OCI-LY7 (cell line): ENCODE data around the gene UFL1. TPM values are rescaled to one million over a fixed set of nuclear protein-coding genes. Genes with fewer than 3 reads are reported as not detected.

ENCODE experiments used
- BruUV-seq: library from RNA; stranded (reverse); fragments of 400-500 nt; replicated peaks from 2 replicates; lab custom pipeline; 2021; lab: Mats Ljungman, UMichigan
- CTCF ChIA-PET: fragments of 300-600 bp; sonication (Branson Sonifier 250); formaldehyde crosslinking; loops from one replicate; lab custom pipeline; 2022; ENCODE audit warnings: antibody characterized with exemption; ENCODE audit not compliant: unreplicated experiment; lab: Charles Lee
- POLR2A ChIA-PET: fragments of 300-600 bp; sonication (Branson Sonifier 250); formaldehyde crosslinking; loops from one replicate; lab custom pipeline; 2022; ENCODE audit warnings: antibody characterized with exemption; lab: Charles Lee
- DNase-seq: peaks from one replicate; pipeline ENCODE4 v3.0.0-alpha.2; 2015; ENCODE audit warnings: low spot score
- H2AFZ ChIP-seq: fragments of 200-600 bp; sonication (generic), shearing (Covaris generic); 2 replicates; pipeline ENCODE4 v1.6.1; 2014; ENCODE audit warnings: mild to moderate bottlenecking, antibody characterized with exemption, low read length, moderate library complexity
- H3K27ac ChIP-seq: fragments of 200-600 bp; sonication (generic); 2 replicates; pipeline ENCODE4 v1.5.1; 2014; ENCODE audit warnings: mixed run types, low read depth, mild to moderate bottlenecking, moderate library complexity, low read length, inconsistent platforms; ENCODE audit not compliant: poor library complexity, severe bottlenecking
- H3K36me3 ChIP-seq: fragments of 200-600 bp; sonication (generic); 2 replicates; pipeline ENCODE4 v1.6.1; 2014; ENCODE audit warnings: mild to moderate bottlenecking, antibody characterized with exemption, low read length, moderate library complexity, mixed read lengths; ENCODE audit not compliant: insufficient read depth
- H3K4me1 ChIP-seq: fragments of 200-600 bp; sonication (generic); 2 replicates; pipeline ENCODE4 v1.5.1; 2014; ENCODE audit warnings: mild to moderate bottlenecking, low read length; ENCODE audit not compliant: insufficient read depth, poor library complexity, severe bottlenecking
- H3K4me2 ChIP-seq: fragments of 200-600 bp; sonication (generic); 2 replicates; pipeline ENCODE4 v1.6.1; 2014; ENCODE audit warnings: mild to moderate bottlenecking, low read length
- H3K4me3 ChIP-seq: fragments of 200-600 bp; sonication (generic); 2 replicates; pipeline ENCODE4 v1.5.1; 2014; ENCODE audit warnings: mild to moderate bottlenecking, low read depth, low read length; ENCODE audit not compliant: poor library complexity, severe bottlenecking
- H3K79me2 ChIP-seq: fragments of 200-600 bp; sonication (generic); 2 replicates; pipeline ENCODE4 v1.6.1; 2016; ENCODE audit warnings: low read depth, mild to moderate bottlenecking, low read length, moderate library complexity, mixed read lengths; ENCODE audit not compliant: insufficient read depth
- H3K9me2 ChIP-seq: fragments of 200-600 bp; sonication (generic); 2 replicates; pipeline ENCODE4 v1.6.1; 2016; ENCODE audit warnings: mild to moderate bottlenecking, low read length, mixed read lengths; ENCODE audit not compliant: insufficient read depth
- H3K9me3 ChIP-seq: fragments of 200-600 bp; sonication (generic); 2 replicates; pipeline ENCODE4 v1.6.1; 2014; ENCODE audit warnings: mild to moderate bottlenecking, mixed run types, low read length, mixed read lengths
- H4K20me1 ChIP-seq: fragments of 200-600 bp; sonication (generic); 2 replicates; pipeline ENCODE4 v1.6.1; 2014; ENCODE audit warnings: mild to moderate bottlenecking, antibody characterized with exemption, low read length, moderate library complexity, mixed read lengths; ENCODE audit not compliant: insufficient read depth
- CTCF ChIP-seq: fragments of 200-600 bp; sonication (generic); conservative IDR thresholded peaks from 2 replicates; pipeline ENCODE4 v1.5.1; 2014; ENCODE audit warnings: mild to moderate bottlenecking, antibody characterized with exemption, low read length, moderate library complexity, mixed read lengths
- EZH2phosphoT487 ChIP-seq: fragments of 200-600 bp; sonication (generic); IDR thresholded peaks from 2 replicates; pipeline ENCODE4 v1.6.1; 2018; ENCODE audit warnings: low read depth, borderline replicate concordance, mild to moderate bottlenecking, mixed run types, antibody characterized with exemption, low read length, moderate library complexity, mixed read lengths
- intact Hi-C: fragments of 100-400 bp; cut with micrococcal nuclease; formaldehyde crosslinking; loops from one replicate; pipeline ENCODE4 v1.10.0; 2022; ENCODE audit not compliant: unreplicated experiment
- total RNA-seq, 2 experiments: library from RNA; depleted of rRNA in 1 of 2; stranded (reverse); fragments of >200 nt in 1 of 2; shearing (Covaris generic) in 1 of 2; gene quantifications; 2 replicates each; pipeline ENCODE4 v1.2.3, GENCODE V29; 2014 to 2022

The UFL1 gene
- total RNA-seq, 2 experiments from 2014 or later, result 14.1 to 38.0 TPM

- no peak for DNase-seq
- no peak overlapping the region for H2AFZ ChIP-seq
- intact Hi-C loops, result no loop called here
- H3K27ac ChIP-seq, result no peak overlapping the region
- TF ChIP-seq EZH2phosphoT487, result no peak
- TF ChIP-seq CTCF, result no peak
- no peaks in the 10 kb centered on the region for H3K9me2 ChIP-seq
- no peaks in the 10 kb centered on the region for H4K20me1 ChIP-seq
- H3K4me2 ChIP-seq, result no peak overlapping the region
- H3K4me3 ChIP-seq, result no peak overlapping the region
- H3K79me2 ChIP-seq, result no peaks in the 10 kb centered on the region
- POLR2A ChIA-PET, result interaction anchor here (0.6 to 1.5 kb wide), 4 partner anchors 14 to 38 kb away, joined by 4 to 6 read pairs (median 6); no protein-coding TSS in a partner anchor
- no TSS peak for BruUV-seq
- no peaks in the 10 kb centered on the region for H3K4me1 ChIP-seq
- CTCF ChIA-PET, result no interaction called here
- H3K36me3 ChIP-seq, result no peaks in the 10 kb centered on the region
- H3K9me3 ChIP-seq, result no peaks in the 10 kb centered on the region
Observed at GRCh38 chr6:96582436-96582835, 60.8 kb downstream of the UFL1 start.

GRCh38 chr6:96604420-96604819 lies 82.8 kb downstream of the UFL1 start:
- no peaks in the 10 kb centered on the region for H3K9me2 ChIP-seq
- BruUV-seq, result no TSS peak
- ChIA-PET CTCF (no interaction called here), POLR2A (interaction anchor here (0.7 to 1.3 kb wide), 3 partner anchors 9 to 81 kb away, joined by 3 to 5 read pairs (median 3); no protein-coding TSS in a partner anchor)
- H3K79me2 ChIP-seq, result no peaks in the 10 kb centered on the region
- intact Hi-C loops, result no loop called here
- peaks cover 12% of the 10 kb centered on the region for H3K4me1 ChIP-seq
- TF ChIP-seq EZH2phosphoT487 (no peak), CTCF (no peak)
- H2AFZ ChIP-seq, result no peak overlapping the region
- H3K36me3 ChIP-seq, result no peaks in the 10 kb centered on the region
- H3K9me3 ChIP-seq, result no peaks in the 10 kb centered on the region
- no peak overlapping the region for H3K4me3 ChIP-seq
- no peaks in the 10 kb centered on the region for H4K20me1 ChIP-seq
- no peak for DNase-seq
- no peak overlapping the region for H3K4me2 ChIP-seq
- no peak overlapping the region for H3K27ac ChIP-seq

Other genes with a start within 250 kb of the UFL1 start
- not detected in 2 replicates for gene FHL5, start 41.3 kb downstream of the UFL1 start, total RNA-seq (2014; rRNA removed; shearing (Covaris generic))
- gene FHL5, start 41.3 kb downstream of the UFL1 start, total RNA-seq (2022), result not detected in 2 replicates